Measurements from ENCODE around the gene AP2A2.

- TF ChIP-seq POLR2A (IDR thresholded peaks at IDR 0.05; ENCODE audit: low read depth, low read length) (no peak), CTCF (conservative IDR thresholded peaks at IDR 0.05; ENCODE audit: low read depth, low read length) (no peak), BHLHE40 (IDR thresholded peaks at IDR 0.05; ENCODE audit: low read depth, low read length) (no peak), RFX5 (IDR thresholded peaks at IDR 0.05; ENCODE audit: low read depth, low read length) (no peak), MAFK (IDR thresholded peaks at IDR 0.05; ENCODE audit: low read depth, low read length) (no peak), RAD21 (IDR thresholded peaks at IDR 0.05; ENCODE audit: low read length) (no peak), USF2 (IDR thresholded peaks at IDR 0.05; ENCODE audit: low read depth, low read length) (no peak), FOS (IDR thresholded peaks at IDR 0.05; ENCODE audit: low read depth, low read length) (no peak), MXI1 (IDR thresholded peaks at IDR 0.05; ENCODE audit: borderline replicate concordance, low read depth, low read length) (no peak)
Measured at GRCh38 chr11:931385-931784, 5.7 kb downstream of the AP2A2 start.

Measured in IMR-90 (cell line).